DOHH2 (cell line): ENCODE results near the gene CYP2D6.
A peak's percentile ranks its signal among the peaks of the same experiment; 100 is the strongest.

Source experiments
- H3F3A ChIP-seq: fragments of 200-600 bp; sonication (generic), shearing (Covaris generic); 2 replicates; pipeline ENCODE4 v1.6.0; 2016; ENCODE audit warnings: antibody characterized with exemption, mild to moderate bottlenecking; ENCODE audit not compliant: control insufficient read depth, insufficient read depth
- H3K27ac ChIP-seq: fragments of 200-600 bp; sonication (generic); 2 replicates; pipeline ENCODE4 v1.5.1; 2014; ENCODE audit warnings: low read depth, mild to moderate bottlenecking, low read length, moderate library complexity
- H3K27me3 ChIP-seq: fragments of 200-600 bp; sonication (generic); 2 replicates; pipeline ENCODE4 v1.6.1; 2014; ENCODE audit warnings: mild to moderate bottlenecking, low read length, mixed read lengths; ENCODE audit not compliant: control insufficient read depth
- H3K36me3 ChIP-seq: fragments of 200-600 bp; sonication (generic); 2 replicates; pipeline ENCODE4 v1.6.1; 2014; ENCODE audit warnings: mild to moderate bottlenecking, low read length, moderate library complexity, mixed read lengths; ENCODE audit not compliant: control insufficient read depth
- H3K4me1 ChIP-seq: fragments of 200-600 bp; sonication (generic); 2 replicates; pipeline ENCODE4 v1.6.1; 2014; ENCODE audit warnings: mild to moderate bottlenecking, low read length, mixed read lengths; ENCODE audit not compliant: control insufficient read depth
- H3K4me2 ChIP-seq: fragments of 200-600 bp; sonication (generic); 2 replicates; pipeline ENCODE4 v1.6.0; 2014; ENCODE audit warnings: mild to moderate bottlenecking, low read length, moderate library complexity
- H3K4me3 ChIP-seq: fragments of 200-600 bp; sonication (generic); 2 replicates; pipeline ENCODE4 v1.5.1; 2014; ENCODE audit warnings: mild to moderate bottlenecking, low read length, mixed read lengths
- H3K79me2 ChIP-seq: fragments of 200-600 bp; sonication (generic); 2 replicates; pipeline ENCODE4 v1.6.1; 2014; ENCODE audit warnings: mild to moderate bottlenecking, low read length, mixed read lengths; ENCODE audit not compliant: control insufficient read depth
- H3K9me2 ChIP-seq: fragments of 200-600 bp; sonication (generic); replicated peaks from 2 replicates; pipeline ENCODE4 v1.6.1; 2014; ENCODE audit warnings: mild to moderate bottlenecking, low read length, mixed read lengths; ENCODE audit not compliant: control insufficient read depth
- H3K9me3 ChIP-seq: fragments of 200-600 bp; sonication (generic); 2 replicates; pipeline ENCODE4 v1.6.1; 2014; ENCODE audit warnings: antibody characterized with exemption, low read length, mixed read lengths; ENCODE audit not compliant: control insufficient read depth, insufficient read depth
- H4K20me1 ChIP-seq: fragments of 200-600 bp; sonication (generic); 2 replicates; pipeline ENCODE4 v1.6.0; 2014; ENCODE audit warnings: low read depth, mild to moderate bottlenecking, antibody characterized with exemption, low read length, moderate library complexity; ENCODE audit not compliant: control insufficient read depth, insufficient read depth
- EZH2phosphoT487 ChIP-seq: fragments of 200-600 bp; sonication (generic); IDR thresholded peaks from 2 replicates; pipeline ENCODE4 v1.6.1; 2017; ENCODE audit warnings: borderline replicate concordance, mild to moderate bottlenecking, antibody characterized with exemption, low read length, moderate library complexity, mixed read lengths
- TF ChIP-seq, protein P1 (sequence below): fragments of 200-600 bp; sonication (generic); IDR thresholded peaks from one replicate; pipeline ENCODE4 v1.5.1; 2014; ENCODE audit warnings: antibody characterized with exemption, mild to moderate bottlenecking, low read depth, low read length; ENCODE audit not compliant: poor library complexity, severe bottlenecking

The CYP2D6 gene

DNA sequence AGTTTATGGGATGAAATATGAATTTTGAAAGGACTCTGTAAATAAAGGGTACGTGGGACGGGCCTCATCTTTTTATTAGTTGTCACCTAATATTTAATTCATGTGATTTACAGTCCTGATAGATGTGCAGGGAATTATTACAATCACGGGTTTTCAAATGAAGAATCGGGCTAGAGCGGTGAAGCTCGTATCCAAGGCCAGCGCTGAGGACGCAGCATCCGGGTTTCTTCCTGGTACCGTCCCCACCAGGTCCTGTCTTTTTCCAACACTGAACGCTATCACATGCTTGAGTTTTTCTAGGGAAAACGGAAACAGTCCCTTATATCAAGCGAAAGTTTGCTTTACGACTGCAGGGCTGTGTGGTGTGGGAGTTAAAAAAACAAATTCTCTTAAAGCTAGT is 50.3 kb downstream of the CYP2D6 start:
- Histone ChIP-seq H3K4me3 (peak overlapping the region; percentile 95), H3K79me2 (peaks cover 52% of the 10 kb centered on the region), H3K4me2 (peak overlapping the region; percentile 90), H3K36me3 (peaks cover 41% of the 10 kb centered on the region), H3F3A (peaks cover 9% of the 10 kb centered on the region; the same call in 1 of the 2 replicates), H3K4me1 (peaks cover 21% of the 10 kb centered on the region), H3K27me3 (no peaks in the 10 kb centered on the region), H3K9me3 (no peaks in the 10 kb centered on the region), H4K20me1 (no peaks in the 10 kb centered on the region), H3K27ac (peak overlapping the region; percentile 73), H3K9me2 (no peaks in the 10 kb centered on the region)
- TF ChIP-seq, protein P1, sequence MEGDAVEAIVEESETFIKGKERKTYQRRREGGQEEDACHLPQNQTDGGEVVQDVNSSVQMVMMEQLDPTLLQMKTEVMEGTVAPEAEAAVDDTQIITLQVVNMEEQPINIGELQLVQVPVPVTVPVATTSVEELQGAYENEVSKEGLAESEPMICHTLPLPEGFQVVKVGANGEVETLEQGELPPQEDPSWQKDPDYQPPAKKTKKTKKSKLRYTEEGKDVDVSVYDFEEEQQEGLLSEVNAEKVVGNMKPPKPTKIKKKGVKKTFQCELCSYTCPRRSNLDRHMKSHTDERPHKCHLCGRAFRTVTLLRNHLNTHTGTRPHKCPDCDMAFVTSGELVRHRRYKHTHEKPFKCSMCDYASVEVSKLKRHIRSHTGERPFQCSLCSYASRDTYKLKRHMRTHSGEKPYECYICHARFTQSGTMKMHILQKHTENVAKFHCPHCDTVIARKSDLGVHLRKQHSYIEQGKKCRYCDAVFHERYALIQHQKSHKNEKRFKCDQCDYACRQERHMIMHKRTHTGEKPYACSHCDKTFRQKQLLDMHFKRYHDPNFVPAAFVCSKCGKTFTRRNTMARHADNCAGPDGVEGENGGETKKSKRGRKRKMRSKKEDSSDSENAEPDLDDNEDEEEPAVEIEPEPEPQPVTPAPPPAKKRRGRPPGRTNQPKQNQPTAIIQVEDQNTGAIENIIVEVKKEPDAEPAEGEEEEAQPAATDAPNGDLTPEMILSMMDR = no peak
- TF ChIP-seq EZH2phosphoT487 = no peak

- no peaks in the 10 kb centered on the region for H4K20me1 ChIP-seq
- peaks cover 34% of the 10 kb centered on the region for H3K36me3 ChIP-seq
- TF ChIP-seq EZH2phosphoT487 = no peak
- H3K27me3 ChIP-seq = no peaks in the 10 kb centered on the region
- H3K79me2 ChIP-seq = peaks cover 45% of the 10 kb centered on the region
- peak within 1 kb of the TSS; percentile 90 for H3K4me2 ChIP-seq
- H3K4me1 ChIP-seq = peaks cover 26% of the 10 kb centered on the region
- H3K4me3 ChIP-seq = peak within 1 kb of the TSS; percentile 95
- H3K9me3 ChIP-seq = no peaks in the 10 kb centered on the region
- H3F3A ChIP-seq = 0 out of 2 replicates have a peak, but pooled peaks cover 8% of the 10 kb centered on the region
- peak within 1 kb of the TSS; percentile 73 for H3K27ac ChIP-seq
- no peaks in the 10 kb centered on the region for H3K9me2 ChIP-seq
Measured at GRCh38 chr22:42079319-42080251, 51.0 kb downstream of the CYP2D6 start, which contains the start of gene SMDT1. Gene SMDT1, plus strand, starts transcription at chr22:42079700. Its CDS starts 69 bp downstream, at chr22:42079769.

DNA sequence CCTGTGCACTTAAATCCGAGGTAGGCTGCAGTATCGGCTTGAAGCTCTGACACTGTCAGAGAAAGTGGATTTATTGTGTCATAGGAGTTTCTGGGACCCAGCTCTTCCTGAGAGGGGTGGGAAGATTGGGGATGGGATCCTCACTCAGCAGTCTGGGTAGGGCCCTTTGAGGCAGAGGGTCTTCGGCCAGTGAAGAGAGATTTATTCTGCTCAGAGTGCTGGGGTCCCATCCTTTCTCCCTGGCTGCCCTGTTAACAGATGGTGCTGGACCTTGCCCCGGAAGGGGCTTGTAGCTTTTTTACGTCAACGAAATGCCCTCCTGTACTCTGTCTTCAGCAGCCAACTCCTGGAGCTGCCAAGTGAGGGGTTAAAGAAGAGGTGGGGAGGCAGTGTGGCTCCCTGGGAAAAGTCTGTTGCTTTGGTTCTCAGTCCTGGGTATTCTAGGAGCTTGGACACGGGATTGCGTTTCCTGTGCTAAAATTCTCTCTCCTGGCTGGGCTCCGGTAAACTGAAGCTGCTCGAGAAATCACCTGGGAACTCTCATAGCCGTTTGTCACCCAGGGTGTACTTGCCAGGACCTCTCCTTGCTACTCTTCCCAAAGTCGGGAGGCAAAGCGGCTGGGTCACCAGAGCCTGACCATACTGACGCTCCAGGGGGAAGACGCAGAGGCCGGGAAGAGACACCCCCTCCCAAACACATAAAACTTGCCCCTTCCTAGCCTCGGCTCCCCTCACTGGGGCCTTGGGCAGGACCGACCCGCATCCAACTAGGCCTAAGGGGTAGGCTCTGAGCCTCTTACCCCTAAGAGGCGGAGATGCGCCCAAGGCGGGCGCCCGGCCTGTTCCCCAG is 51.9 kb downstream of the CYP2D6 start:
- no peaks in the 10 kb centered on the region for H3K9me2 ChIP-seq
- H3K9me3 ChIP-seq = no peaks in the 10 kb centered on the region
- H3K4me1 ChIP-seq = peaks cover 35% of the 10 kb centered on the region
- H3F3A ChIP-seq = 0 out of 2 replicates have a peak, but pooled peaks cover 6% of the 10 kb centered on the region
- H4K20me1 ChIP-seq = no peaks in the 10 kb centered on the region
- H3K27ac ChIP-seq = peak overlapping the region; percentile 73
- peak overlapping the region; percentile 95 for H3K4me3 ChIP-seq
- H3K79me2 ChIP-seq = peaks cover 39% of the 10 kb centered on the region
- no peak for TF ChIP-seq EZH2phosphoT487
- TF ChIP-seq, protein P1 = no peak
- peak overlapping the region; percentile 90 for H3K4me2 ChIP-seq
- H3K36me3 ChIP-seq = peaks cover 27% of the 10 kb centered on the region
- H3K27me3 ChIP-seq = no peaks in the 10 kb centered on the region
